Loucy (cell line): ENCODE data around the gene PTPRK.

ENCODE experiments used
- CTCF ChIP-seq: fragments of 200-600 bp; sonication (generic); conservative IDR thresholded peaks from 2 replicates; pipeline ENCODE4 v1.5.1; 2014; ENCODE audit warnings: mild to moderate bottlenecking, antibody characterized with exemption, low read length
- EZH2phosphoT487 ChIP-seq: fragments of 200-600 bp; IDR thresholded peaks from 2 replicates; pipeline ENCODE4 v1.6.1; 2018; ENCODE audit warnings: antibody characterized with exemption, mild to moderate bottlenecking, moderate library complexity, borderline replicate concordance

DNA sequence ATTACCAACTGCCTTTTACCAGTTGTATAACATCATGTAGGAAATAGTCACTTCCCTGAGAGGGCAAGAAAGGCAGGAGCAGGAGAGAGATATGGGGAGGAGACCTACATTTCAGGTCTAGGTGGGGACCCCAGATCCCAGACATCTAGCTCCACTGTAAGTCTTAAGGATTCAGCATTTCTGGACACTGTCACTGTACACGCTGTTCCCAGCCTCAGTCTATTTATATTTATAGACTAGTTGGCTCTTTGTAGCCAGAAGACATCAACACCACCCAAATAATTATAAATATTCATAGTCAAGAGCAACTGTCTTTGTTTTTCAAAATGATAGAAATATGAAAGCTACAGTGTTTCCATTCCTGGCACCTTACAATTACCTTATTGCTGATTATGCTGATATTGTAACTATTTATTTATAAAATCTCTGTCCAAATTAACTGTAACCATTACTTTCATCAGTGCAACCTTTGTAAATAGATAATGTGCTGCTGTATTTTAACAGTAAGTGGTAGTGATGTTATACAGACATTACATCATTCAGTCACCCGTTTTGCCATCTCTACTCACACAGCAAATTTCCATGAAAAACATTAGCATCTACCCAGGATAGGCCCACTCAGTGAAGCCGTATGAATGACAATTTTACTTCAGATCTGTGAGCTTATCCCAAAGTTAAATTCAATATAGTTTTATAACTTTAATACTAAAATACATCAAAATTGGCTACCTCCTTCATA is 162.8 kb downstream of the PTPRK start:
- TF ChIP-seq CTCF (no peak), EZH2phosphoT487 (no peak)
